ENCODE measurements around the gene SMC5. TPM values are rescaled to one million over a fixed set of nuclear protein-coding genes. Genes with fewer than 3 reads are reported as not detected.

Gene SMC5
- total RNA-seq, 1 experiment from 2014 or later: 7.7 TPM

DNA sequence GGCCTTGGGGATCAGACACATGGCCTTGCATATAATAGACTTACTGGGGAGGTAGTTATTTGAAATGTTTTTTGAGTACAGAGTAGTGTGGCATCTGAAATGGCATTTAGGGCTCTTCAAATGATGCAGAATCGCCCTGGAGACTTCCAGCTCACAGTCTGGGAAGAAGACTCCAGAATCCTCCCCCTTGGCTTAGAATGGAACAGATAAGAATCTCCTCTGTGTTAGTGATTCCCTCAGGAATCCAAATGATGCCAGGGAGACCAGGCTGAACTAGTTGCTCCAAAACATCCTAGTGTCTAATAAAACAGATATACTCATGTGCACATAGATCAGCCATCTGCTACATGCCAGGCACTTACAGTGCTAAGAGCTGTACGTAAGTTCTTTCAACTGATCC is 38.6 kb upstream of the SMC5 start:
- Mint-ChIP-seq H3K4me3 (ENCODE audit: unreplicated experiment) (no peak overlapping the region), H3K27ac (ENCODE audit: unreplicated experiment) (no peak overlapping the region), H3K4me1 (ENCODE audit: low read depth, unreplicated experiment) (no peaks in the 10 kb centered on the region), H3K27me3 (ENCODE audit: insufficient read depth, unreplicated experiment) (no peaks in the 10 kb centered on the region), H3K36me3 (ENCODE audit: insufficient read depth, unreplicated experiment) (no peaks in the 10 kb centered on the region), H3K9me3 (ENCODE audit: unreplicated experiment) (no peaks in the 10 kb centered on the region)
- CTCF ChIA-PET: no interaction called here
- H3K36me3 ChIP-seq (ENCODE audit: control insufficient read depth, insufficient read depth, low read length): no peaks in the 10 kb centered on the region
- no peak for DNase-seq
- H3K27me3 ChIP-seq (replicated peaks; ENCODE audit: control insufficient read depth, insufficient read depth, low read length): no peaks in the 10 kb centered on the region
- H3K9me3 ChIP-seq: no peaks in the 10 kb centered on the region
- intact Hi-C loops (cut with micrococcal nuclease; ENCODE audit: unreplicated experiment): no loop called here
- BruUV-seq (replicated peaks): no TSS peak
- TF ChIP-seq, protein P1, sequence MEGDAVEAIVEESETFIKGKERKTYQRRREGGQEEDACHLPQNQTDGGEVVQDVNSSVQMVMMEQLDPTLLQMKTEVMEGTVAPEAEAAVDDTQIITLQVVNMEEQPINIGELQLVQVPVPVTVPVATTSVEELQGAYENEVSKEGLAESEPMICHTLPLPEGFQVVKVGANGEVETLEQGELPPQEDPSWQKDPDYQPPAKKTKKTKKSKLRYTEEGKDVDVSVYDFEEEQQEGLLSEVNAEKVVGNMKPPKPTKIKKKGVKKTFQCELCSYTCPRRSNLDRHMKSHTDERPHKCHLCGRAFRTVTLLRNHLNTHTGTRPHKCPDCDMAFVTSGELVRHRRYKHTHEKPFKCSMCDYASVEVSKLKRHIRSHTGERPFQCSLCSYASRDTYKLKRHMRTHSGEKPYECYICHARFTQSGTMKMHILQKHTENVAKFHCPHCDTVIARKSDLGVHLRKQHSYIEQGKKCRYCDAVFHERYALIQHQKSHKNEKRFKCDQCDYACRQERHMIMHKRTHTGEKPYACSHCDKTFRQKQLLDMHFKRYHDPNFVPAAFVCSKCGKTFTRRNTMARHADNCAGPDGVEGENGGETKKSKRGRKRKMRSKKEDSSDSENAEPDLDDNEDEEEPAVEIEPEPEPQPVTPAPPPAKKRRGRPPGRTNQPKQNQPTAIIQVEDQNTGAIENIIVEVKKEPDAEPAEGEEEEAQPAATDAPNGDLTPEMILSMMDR (IDR thresholded peaks at IDR 0.05; ENCODE audit: insufficient read depth in 1 of 2, low read depth in 1 of 2, low read length in 1 of 2, severe bottlenecking in 1 of 2, unreplicated experiment in 1 of 2): no peak
- POLR2A ChIA-PET: no interaction called here
- H3K4me1 ChIP-seq: no peaks in the 10 kb centered on the region
- H3K4me3 ChIP-seq (ENCODE audit: low read depth, low read length): no peak overlapping the region

DNA sequence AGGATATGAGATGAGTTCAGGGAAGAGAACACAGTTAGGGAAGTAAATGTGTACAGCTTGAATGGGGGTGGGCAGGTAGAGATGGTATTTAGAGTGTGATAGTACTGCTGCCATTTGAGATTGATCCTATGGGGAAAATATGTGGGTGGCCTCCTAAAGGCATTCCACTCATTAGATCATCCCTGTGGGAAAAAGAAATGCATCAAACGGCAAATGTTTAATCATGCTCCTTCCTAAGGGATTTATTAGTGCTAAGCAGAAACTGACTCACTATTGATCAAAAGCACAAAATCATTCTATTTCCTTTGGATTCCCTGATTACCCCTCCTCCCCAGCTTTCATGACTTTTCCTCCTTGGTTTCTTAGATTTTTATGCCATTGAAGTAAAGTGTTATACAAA is 36.4 kb upstream of the SMC5 start:
- no TSS peak for BruUV-seq (replicated peaks)
- ChIA-PET CTCF (no interaction called here), POLR2A (no interaction called here)
- TF ChIP-seq, protein P1 (IDR thresholded peaks at IDR 0.05; ENCODE audit: insufficient read depth in 1 of 2, low read depth in 1 of 2, low read length in 1 of 2, severe bottlenecking in 1 of 2, unreplicated experiment in 1 of 2): no peak
- H3K36me3 ChIP-seq (ENCODE audit: control insufficient read depth, insufficient read depth, low read length): no peaks in the 10 kb centered on the region
- no peaks in the 10 kb centered on the region for H3K27me3 ChIP-seq (replicated peaks; ENCODE audit: control insufficient read depth, insufficient read depth, low read length)
- intact Hi-C loops (cut with micrococcal nuclease; ENCODE audit: unreplicated experiment): no loop called here
- H3K4me1 ChIP-seq: no peaks in the 10 kb centered on the region
- no peaks in the 10 kb centered on the region for H3K36me3 Mint-ChIP-seq (ENCODE audit: insufficient read depth, unreplicated experiment)
- no peaks in the 10 kb centered on the region for H3K27me3 Mint-ChIP-seq (ENCODE audit: insufficient read depth, unreplicated experiment)
- no peak for DNase-seq
- no peaks in the 10 kb centered on the region for H3K9me3 ChIP-seq
- no peak overlapping the region for H3K27ac Mint-ChIP-seq (ENCODE audit: unreplicated experiment)
- H3K4me3 Mint-ChIP-seq (ENCODE audit: unreplicated experiment): no peak overlapping the region
- H3K4me1 Mint-ChIP-seq (ENCODE audit: low read depth, unreplicated experiment): no peaks in the 10 kb centered on the region
- no peak overlapping the region for H3K4me3 ChIP-seq (ENCODE audit: low read depth, low read length)
- no peaks in the 10 kb centered on the region for H3K9me3 Mint-ChIP-seq (ENCODE audit: unreplicated experiment)

DNA sequence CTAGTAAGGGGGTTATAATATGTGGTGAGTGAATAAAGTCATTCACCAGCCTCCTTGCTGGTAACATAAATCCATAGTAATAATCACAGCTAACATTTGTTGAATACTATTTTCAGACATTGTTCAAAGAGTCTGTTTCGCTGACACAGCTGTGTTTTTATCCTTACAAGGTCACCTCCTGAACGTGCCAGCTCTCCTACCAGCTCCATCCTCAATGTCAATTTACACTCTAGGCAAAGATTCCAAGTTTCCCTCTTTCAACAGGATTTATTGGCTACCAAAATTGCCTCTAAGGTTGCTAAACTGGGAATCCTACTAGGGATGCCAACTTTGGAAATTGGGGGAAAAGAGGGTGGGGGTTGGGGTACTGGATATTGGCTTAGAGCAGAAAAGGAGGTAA is 30.7 kb upstream of the SMC5 start:
- BruUV-seq (replicated peaks): no TSS peak
- Histone ChIP-seq H3K36me3 (ENCODE audit: control insufficient read depth, insufficient read depth, low read length) (no peaks in the 10 kb centered on the region), H3K27me3 (replicated peaks; ENCODE audit: control insufficient read depth, insufficient read depth, low read length) (no peaks in the 10 kb centered on the region), H3K4me1 (no peaks in the 10 kb centered on the region), H3K4me3 (ENCODE audit: low read depth, low read length) (no peak overlapping the region), H3K9me3 (no peaks in the 10 kb centered on the region)
- no peak overlapping the region for H3K27ac Mint-ChIP-seq (ENCODE audit: unreplicated experiment)
- ChIA-PET POLR2A (no interaction called here), CTCF (no interaction called here)
- TF ChIP-seq, protein P1 (IDR thresholded peaks at IDR 0.05; ENCODE audit: insufficient read depth in 1 of 2, low read depth in 1 of 2, low read length in 1 of 2, severe bottlenecking in 1 of 2, unreplicated experiment in 1 of 2): no peak
- no peaks in the 10 kb centered on the region for H3K4me1 Mint-ChIP-seq (ENCODE audit: low read depth, unreplicated experiment)
- H3K27me3 Mint-ChIP-seq (ENCODE audit: insufficient read depth, unreplicated experiment): no peaks in the 10 kb centered on the region
- no peaks in the 10 kb centered on the region for H3K9me3 Mint-ChIP-seq (ENCODE audit: unreplicated experiment)
- no peaks in the 10 kb centered on the region for H3K36me3 Mint-ChIP-seq (ENCODE audit: insufficient read depth, unreplicated experiment)
- intact Hi-C loops (cut with micrococcal nuclease; ENCODE audit: unreplicated experiment): no loop called here
- H3K4me3 Mint-ChIP-seq (ENCODE audit: unreplicated experiment): no peak overlapping the region
- DNase-seq: no peak

All from Caco-2 (cell line).